GM12801 (cell line): ENCODE data around the gene NOTCH3.

Experiments
- CTCF ChIP-seq: IDR thresholded peaks from one replicate; pipeline ENCODE4 v1.5.1; 2011; ENCODE audit warnings: control low read depth; ENCODE audit not compliant: insufficient read length; ENCODE audit errors: extremely low read depth

Gene NOTCH3

GRCh38 chr19:15200553-15201364 is at the start of gene NOTCH3:
TSS of gene NOTCH3 (minus strand) at chr19:15200995. CDS start at chr19:15200905, 90 bp downstream.
- TF ChIP-seq CTCF, result no peak

- no peak for TF ChIP-seq CTCF
Observed at GRCh38 chr19:15250640-15250993, 49.8 kb upstream of the NOTCH3 start.

- TF ChIP-seq CTCF, result no peak
Observed at GRCh38 chr19:15249972-15250639, 49.3 kb upstream of the NOTCH3 start.

- TF ChIP-seq CTCF, result no peak
Observed at GRCh38 chr19:15249528-15249874, 48.7 kb upstream of the NOTCH3 start.

- no peak for TF ChIP-seq CTCF
Observed at GRCh38 chr19:15248648-15249527, 48.1 kb upstream of the NOTCH3 start.

- TF ChIP-seq CTCF, result no peak
Observed at GRCh38 chr19:15248106-15248505, 47.3 kb upstream of the NOTCH3 start.
